Gastrocnemius medialis (tissue), 4 donors: ENCODE data around the gene ARV1. TPM values are rescaled to one million over a fixed set of nuclear protein-coding genes. Genes with fewer than 3 reads are reported as not detected.
"Not testable (repeated sequence)": the region's sequence is repeated elsewhere in the genome, so short reads cannot be mapped to it uniquely, and the experiment has no call there.

Experiments used
- ATAC-seq, 2 donors: fragments of 150-250 bp; one replicate each; pipeline ENCODE4 v1.9.1; 2016
- DNase-seq, 2 donors: peaks; one replicate each; pipeline ENCODE4 v3.0.0-alpha.2; 2019
- H3K27ac ChIP-seq, 4 donors: fragments of 200-600 bp; sonication (generic); 1 replicate in 1 of 4; 2 replicates in 3 of 4; pipeline ENCODE4 v1.5.1; 2016 to 2018; ENCODE audit warnings: mild to moderate bottlenecking in 2 of 4, moderate library complexity in 1 of 4
- H3K27me3 ChIP-seq, 3 donors: fragments of 200-600 bp; sonication (generic) in 2 of 3; 1 replicate in 1 of 3; 2 replicates in 2 of 3; pipeline versions ENCODE4 v1.5.1 to v1.6.0; 2016 to 2019; ENCODE audit warnings: mild to moderate bottlenecking in 1 of 3, moderate library complexity in 1 of 3
- H3K36me3 ChIP-seq, 2 donors: fragments of 200-600 bp; sonication (generic) in 1 of 2; one replicate each; pipeline ENCODE4 v1.5.1; 2017 to 2018
- H3K4me1 ChIP-seq, 2 donors: fragments of 200-600 bp; sonication (generic) in 1 of 2; one replicate each; pipeline ENCODE4 v1.5.1; 2016 to 2017; ENCODE audit warnings: mild to moderate bottlenecking in 2 of 2
- H3K4me3 ChIP-seq, 4 donors: fragments of 200-600 bp; sonication (generic) in 3 of 4; 1 replicate in 1 of 4; 2 replicates in 3 of 4; pipeline ENCODE4 v1.5.1; 2016 to 2019; ENCODE audit warnings: mild to moderate bottlenecking in 2 of 4
- H3K9me3 ChIP-seq, 3 donors: fragments of 200-600 bp; sonication (generic) in 2 of 3; 1 replicate in 1 of 3; 2 replicates in 2 of 3; pipeline ENCODE4 v1.5.1; 2016 to 2019
- POLR2A ChIP-seq, 2 donors: fragments of 450-650 bp; IDR thresholded peaks; one replicate each; pipeline ENCODE4 v1.6.1; 2017; ENCODE audit warnings: antibody characterized with exemption in 2 of 2, mild to moderate bottlenecking in 2 of 2, moderate library complexity in 2 of 2
- in situ Hi-C, 4 donors: fragments of 200-750 bp; cut with MboI; loops; one replicate each; pipeline versions ENCODE4 v1.15.0 to v1.8.0; 2017; ENCODE audit warnings: low sequenced_read_pairs in 4 of 4
- intact Hi-C: fragments of 100-400 bp; cut with DNase I; formaldehyde crosslinking; loops from one replicate; pipeline ENCODE4 v1.15.1; 2023; ENCODE audit warnings: low total_unique reads
- total RNA-seq, 4 donors: library from RNA; depleted of rRNA; stranded (reverse); fragments of >200 nt; gene quantifications; one replicate each; pipeline versions ENCODE4 v1.1.0 to v1.2.3, GENCODE V29; 2016
- TF ChIP-seq, protein P1 (sequence below), 5 experiments: fragments of 450-650 bp in 3 of 5; fragments of 200-600 bp in 2 of 5; sonication (generic) in 2 of 5; IDR thresholded peaks in 4 of 5; conservative IDR thresholded peaks in 1 of 5; 1 replicate in 4 of 5; 2 replicates in 1 of 5; pipeline ENCODE4 v1.5.1; 2016 to 2019; ENCODE audit warnings: antibody characterized with exemption in 5 of 5, mild to moderate bottlenecking in 3 of 5, moderate library complexity in 3 of 5

The ARV1 gene
- total RNA-seq, 4 donors from 2014 or later: 7.9 to 21.3 (median 10.5) TPM

DNA sequence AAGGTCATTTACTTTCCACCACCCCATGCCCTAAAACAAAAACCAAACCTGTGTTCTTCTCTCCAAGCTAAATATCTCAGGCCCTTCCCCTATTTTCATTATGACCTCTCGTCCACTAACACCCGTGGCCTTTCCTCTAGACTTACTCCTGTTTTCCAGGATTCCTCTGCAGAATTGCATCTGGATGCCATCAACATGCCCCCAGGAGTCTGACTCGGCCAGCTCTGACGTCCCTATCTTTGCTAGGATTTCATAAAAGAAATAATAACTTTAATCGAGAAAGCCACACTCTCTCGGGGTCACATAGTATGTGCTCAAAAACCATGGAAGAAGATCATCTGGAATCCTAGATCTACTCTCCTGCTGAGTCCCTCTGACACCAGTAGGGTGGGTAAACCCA, 47.7 kb downstream of the ARV1 start:
- ATAC-seq: no peak
- Histone ChIP-seq H3K4me1 (no peaks in the 10 kb centered on the region), H3K9me3 (no peaks in the 10 kb centered on the region), H3K36me3 (no peaks in the 10 kb centered on the region), H3K27me3 (no peaks in the 10 kb centered on the region), H3K4me3 (no peak overlapping the region), H3K27ac (no peak overlapping the region)
- DNase-seq: no peak
- intact Hi-C loops: no loop called here
- no peak for TF ChIP-seq POLR2A (IDR thresholded peaks at IDR 0.05)
- TF ChIP-seq, protein P1, sequence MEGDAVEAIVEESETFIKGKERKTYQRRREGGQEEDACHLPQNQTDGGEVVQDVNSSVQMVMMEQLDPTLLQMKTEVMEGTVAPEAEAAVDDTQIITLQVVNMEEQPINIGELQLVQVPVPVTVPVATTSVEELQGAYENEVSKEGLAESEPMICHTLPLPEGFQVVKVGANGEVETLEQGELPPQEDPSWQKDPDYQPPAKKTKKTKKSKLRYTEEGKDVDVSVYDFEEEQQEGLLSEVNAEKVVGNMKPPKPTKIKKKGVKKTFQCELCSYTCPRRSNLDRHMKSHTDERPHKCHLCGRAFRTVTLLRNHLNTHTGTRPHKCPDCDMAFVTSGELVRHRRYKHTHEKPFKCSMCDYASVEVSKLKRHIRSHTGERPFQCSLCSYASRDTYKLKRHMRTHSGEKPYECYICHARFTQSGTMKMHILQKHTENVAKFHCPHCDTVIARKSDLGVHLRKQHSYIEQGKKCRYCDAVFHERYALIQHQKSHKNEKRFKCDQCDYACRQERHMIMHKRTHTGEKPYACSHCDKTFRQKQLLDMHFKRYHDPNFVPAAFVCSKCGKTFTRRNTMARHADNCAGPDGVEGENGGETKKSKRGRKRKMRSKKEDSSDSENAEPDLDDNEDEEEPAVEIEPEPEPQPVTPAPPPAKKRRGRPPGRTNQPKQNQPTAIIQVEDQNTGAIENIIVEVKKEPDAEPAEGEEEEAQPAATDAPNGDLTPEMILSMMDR (IDR thresholded peaks at IDR 0.05 in 4 of 5, conservative IDR thresholded peaks at IDR 0.05 in 1 of 5): no peak
- in situ Hi-C loops: no loop called here

- intact Hi-C loops: no loop called here
Observed at GRCh38 chr1:231027136-231027925, 48.4 kb downstream of the ARV1 start.

GRCh38 chr1:231027971-231028370, 49.1 kb downstream of the ARV1 start:
- Histone ChIP-seq H3K27me3 (no peaks in the 10 kb centered on the region), H3K4me1 (no peaks in the 10 kb centered on the region), H3K4me3 (no peak overlapping the region), H3K27ac (no peak overlapping the region), H3K9me3 (no peaks in the 10 kb centered on the region), H3K36me3 (no peaks in the 10 kb centered on the region)
- intact Hi-C loops (no loop called here), in situ Hi-C loops (no loop called here)
- DNase-seq: no peak
- ATAC-seq: no peak
- TF ChIP-seq, protein P1 (IDR thresholded peaks at IDR 0.05 in 4 of 5, conservative IDR thresholded peaks at IDR 0.05 in 1 of 5): no peak
- no peak for TF ChIP-seq POLR2A (IDR thresholded peaks at IDR 0.05)

More at GRCh38 chr1:231027136-231027925, 48.4 kb downstream of the ARV1 start:
- Histone ChIP-seq H3K4me1 (no peaks in the 10 kb centered on the region), H3K9me3 (no peaks in the 10 kb centered on the region), H3K36me3 (no peaks in the 10 kb centered on the region), H3K4me3 (no peak overlapping the region), H3K27ac (no peak overlapping the region), H3K27me3 (no peaks in the 10 kb centered on the region)
- TF ChIP-seq POLR2A (IDR thresholded peaks at IDR 0.05): no peak
- TF ChIP-seq, protein P1 (IDR thresholded peaks at IDR 0.05 in 4 of 5, conservative IDR thresholded peaks at IDR 0.05 in 1 of 5): no peak
- ATAC-seq: no peak
- in situ Hi-C loops: no loop called here
- no peak for DNase-seq

- Histone ChIP-seq H3K27ac (no peak overlapping the region), H3K4me3 (no peak overlapping the region), H3K27me3 (no peaks in the 10 kb centered on the region), H3K4me1 (no peaks in the 10 kb centered on the region), H3K36me3 (no peaks in the 10 kb centered on the region), H3K9me3 (no peaks in the 10 kb centered on the region)
- intact Hi-C loops: no loop called here
- ATAC-seq (no peak), DNase-seq (no peak)
- TF ChIP-seq POLR2A (IDR thresholded peaks at IDR 0.05): no peak
- TF ChIP-seq, protein P1 (IDR thresholded peaks at IDR 0.05 in 4 of 5, conservative IDR thresholded peaks at IDR 0.05 in 1 of 5): no peak
- in situ Hi-C loops: no loop called here
Observed at GRCh38 chr1:231028682-231029081, 49.8 kb downstream of the ARV1 start.

- H3K36me3 ChIP-seq, H3K27me3 ChIP-seq, H3K4me1 ChIP-seq, H3K4me3 ChIP-seq, in situ Hi-C loops, intact Hi-C loops, ATAC-seq, H3K27ac ChIP-seq, DNase-seq, H3K9me3 ChIP-seq: not testable (repeated sequence)
Observed at GRCh38 chr1:231029247-231029646, 50.4 kb downstream of the ARV1 start.
